HEK293 (cell line): ENCODE results near the gene FUT3.

Experiments used
- ZNF501 ChIP-seq: fragments of 450-650 bp; formaldehyde crosslinking; IDR thresholded peaks from 2 replicates; pipeline ENCODE4 v1.5.1; 2016; ENCODE audit warnings: missing biosample characterization, missing genetic modification characterization
- TF ChIP-seq, protein P1 (sequence below): fragments of 450-650 bp; formaldehyde crosslinking; IDR thresholded peaks from 2 replicates; pipeline ENCODE4 v1.5.1; 2016; ENCODE audit warnings: missing biosample characterization, missing genetic modification characterization
- TF ChIP-seq, protein P2 (sequence below): fragments of 450-650 bp; formaldehyde crosslinking; conservative IDR thresholded peaks from 2 replicates; pipeline ENCODE4 v1.5.1; 2016; ENCODE audit warnings: low read depth, missing biosample characterization, missing genetic modification characterization

DNA sequence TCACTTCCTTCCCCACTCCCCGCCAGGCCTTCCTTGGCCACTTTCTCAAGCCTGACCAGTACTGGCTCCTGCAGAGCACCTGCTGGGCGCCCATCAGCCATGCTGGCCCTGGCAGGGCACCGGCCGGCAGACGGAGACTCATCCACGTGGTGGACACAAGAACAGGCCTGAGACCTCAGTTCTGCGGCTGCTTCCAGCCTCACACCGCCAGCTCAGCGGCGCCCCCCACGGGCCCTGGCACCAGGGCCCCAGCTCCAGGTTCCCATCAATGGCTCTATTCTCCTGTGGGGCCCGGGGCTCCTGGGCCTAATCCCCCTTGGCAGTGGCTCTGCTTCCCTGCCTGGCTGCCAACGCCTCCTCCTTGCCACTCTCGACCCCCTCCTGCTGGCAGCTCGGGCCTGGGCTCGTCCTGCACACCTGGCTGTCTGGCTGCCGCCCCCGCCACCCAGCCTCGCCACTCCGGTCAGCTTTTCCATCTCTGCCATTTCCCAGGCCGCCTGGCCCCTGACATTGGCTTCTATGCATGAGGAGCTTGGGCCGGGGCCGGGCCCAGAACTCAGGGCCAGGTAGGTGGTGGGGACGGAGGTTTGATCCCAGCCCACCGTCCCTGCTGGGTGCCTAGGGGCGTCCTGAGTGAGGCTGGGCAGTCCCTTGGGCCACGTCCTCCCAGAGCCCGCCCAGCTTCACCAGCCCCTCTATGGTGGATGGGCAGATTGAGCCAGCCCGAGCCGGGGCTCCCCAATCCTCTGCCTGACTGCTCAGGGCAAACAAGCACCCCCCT, 46.1 kb upstream of the FUT3 start:
- TF ChIP-seq, protein P1, sequence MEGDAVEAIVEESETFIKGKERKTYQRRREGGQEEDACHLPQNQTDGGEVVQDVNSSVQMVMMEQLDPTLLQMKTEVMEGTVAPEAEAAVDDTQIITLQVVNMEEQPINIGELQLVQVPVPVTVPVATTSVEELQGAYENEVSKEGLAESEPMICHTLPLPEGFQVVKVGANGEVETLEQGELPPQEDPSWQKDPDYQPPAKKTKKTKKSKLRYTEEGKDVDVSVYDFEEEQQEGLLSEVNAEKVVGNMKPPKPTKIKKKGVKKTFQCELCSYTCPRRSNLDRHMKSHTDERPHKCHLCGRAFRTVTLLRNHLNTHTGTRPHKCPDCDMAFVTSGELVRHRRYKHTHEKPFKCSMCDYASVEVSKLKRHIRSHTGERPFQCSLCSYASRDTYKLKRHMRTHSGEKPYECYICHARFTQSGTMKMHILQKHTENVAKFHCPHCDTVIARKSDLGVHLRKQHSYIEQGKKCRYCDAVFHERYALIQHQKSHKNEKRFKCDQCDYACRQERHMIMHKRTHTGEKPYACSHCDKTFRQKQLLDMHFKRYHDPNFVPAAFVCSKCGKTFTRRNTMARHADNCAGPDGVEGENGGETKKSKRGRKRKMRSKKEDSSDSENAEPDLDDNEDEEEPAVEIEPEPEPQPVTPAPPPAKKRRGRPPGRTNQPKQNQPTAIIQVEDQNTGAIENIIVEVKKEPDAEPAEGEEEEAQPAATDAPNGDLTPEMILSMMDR (tag by site-specific recombination), result no peak
- TF ChIP-seq ZNF501 (tag by site-specific recombination), result no peak
- TF ChIP-seq, protein P2, sequence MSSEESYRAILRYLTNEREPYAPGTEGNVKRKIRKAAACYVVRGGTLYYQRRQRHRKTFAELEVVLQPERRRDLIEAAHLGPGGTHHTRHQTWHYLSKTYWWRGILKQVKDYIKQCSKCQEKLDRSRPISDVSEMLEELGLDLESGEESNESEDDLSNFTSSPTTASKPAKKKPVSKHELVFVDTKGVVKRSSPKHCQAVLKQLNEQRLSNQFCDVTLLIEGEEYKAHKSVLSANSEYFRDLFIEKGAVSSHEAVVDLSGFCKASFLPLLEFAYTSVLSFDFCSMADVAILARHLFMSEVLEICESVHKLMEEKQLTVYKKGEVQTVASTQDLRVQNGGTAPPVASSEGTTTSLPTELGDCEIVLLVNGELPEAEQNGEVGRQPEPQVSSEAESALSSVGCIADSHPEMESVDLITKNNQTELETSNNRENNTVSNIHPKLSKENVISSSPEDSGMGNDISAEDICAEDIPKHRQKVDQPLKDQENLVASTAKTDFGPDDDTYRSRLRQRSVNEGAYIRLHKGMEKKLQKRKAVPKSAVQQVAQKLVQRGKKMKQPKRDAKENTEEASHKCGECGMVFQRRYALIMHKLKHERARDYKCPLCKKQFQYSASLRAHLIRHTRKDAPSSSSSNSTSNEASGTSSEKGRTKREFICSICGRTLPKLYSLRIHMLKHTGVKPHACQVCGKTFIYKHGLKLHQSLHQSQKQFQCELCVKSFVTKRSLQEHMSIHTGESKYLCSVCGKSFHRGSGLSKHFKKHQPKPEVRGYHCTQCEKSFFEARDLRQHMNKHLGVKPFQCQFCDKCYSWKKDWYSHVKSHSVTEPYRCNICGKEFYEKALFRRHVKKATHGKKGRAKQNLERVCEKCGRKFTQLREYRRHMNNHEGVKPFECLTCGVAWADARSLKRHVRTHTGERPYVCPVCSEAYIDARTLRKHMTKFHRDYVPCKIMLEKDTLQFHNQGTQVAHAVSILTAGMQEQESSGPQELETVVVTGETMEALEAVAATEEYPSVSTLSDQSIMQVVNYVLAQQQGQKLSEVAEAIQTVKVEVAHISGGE (tag by site-specific recombination), result no peak
